DMS53 (cell line): ENCODE results near the gene KISS1.
A peak's percentile ranks its signal among the peaks of the same experiment; 100 is the strongest.

ENCODE experiments used
- DNase-seq: peaks from one replicate; lab custom pipeline; 2025; lab: John Stamatoyannopoulos, UW

Gene KISS1

DNA sequence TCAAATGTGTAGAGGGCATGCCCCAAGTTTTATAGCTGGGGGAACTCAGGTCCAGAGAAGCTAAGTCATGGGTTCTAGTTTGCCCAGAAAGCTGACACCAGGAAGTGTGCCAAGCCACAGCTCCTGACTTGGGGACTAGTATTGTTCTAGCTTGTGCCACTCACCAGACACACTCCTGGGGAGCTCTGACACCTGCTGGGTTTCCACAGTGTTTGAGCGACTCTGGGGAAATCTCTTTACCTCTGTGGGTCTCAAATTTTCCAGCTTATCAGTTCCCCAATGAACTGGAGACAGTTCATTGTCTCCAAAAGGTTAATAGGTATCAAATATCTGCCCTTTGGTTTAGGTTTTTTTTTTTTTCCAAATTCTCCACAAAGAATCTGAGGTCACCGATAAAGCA is 4.2 kb downstream of the KISS1 start:
- DNase-seq: no peak

DNA sequence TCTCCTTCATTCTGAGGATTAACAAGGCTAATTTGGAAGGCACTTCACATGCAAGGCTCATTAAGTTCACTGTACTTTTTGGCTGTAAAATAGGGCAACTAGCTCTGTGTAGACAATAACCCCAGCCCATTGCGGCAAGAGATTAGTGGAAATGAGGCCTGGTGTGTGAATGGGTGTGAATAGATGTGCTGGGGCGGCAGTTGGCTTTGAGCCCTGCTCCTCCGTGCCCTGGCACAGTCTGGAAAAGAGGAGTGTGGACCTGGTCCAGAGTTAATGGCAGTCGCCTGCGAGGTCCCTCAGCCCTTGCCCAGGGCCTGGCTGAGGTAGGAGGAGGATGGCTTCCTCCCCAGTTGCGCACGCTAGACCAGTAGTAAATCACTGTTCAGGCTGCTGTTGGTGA is 4.8 kb downstream of the KISS1 start:
- no peak for DNase-seq

GRCh38 chr1:204190212-204191211 is 5.8 kb downstream of the KISS1 start:
- peak; percentile 73 for DNase-seq

DNA sequence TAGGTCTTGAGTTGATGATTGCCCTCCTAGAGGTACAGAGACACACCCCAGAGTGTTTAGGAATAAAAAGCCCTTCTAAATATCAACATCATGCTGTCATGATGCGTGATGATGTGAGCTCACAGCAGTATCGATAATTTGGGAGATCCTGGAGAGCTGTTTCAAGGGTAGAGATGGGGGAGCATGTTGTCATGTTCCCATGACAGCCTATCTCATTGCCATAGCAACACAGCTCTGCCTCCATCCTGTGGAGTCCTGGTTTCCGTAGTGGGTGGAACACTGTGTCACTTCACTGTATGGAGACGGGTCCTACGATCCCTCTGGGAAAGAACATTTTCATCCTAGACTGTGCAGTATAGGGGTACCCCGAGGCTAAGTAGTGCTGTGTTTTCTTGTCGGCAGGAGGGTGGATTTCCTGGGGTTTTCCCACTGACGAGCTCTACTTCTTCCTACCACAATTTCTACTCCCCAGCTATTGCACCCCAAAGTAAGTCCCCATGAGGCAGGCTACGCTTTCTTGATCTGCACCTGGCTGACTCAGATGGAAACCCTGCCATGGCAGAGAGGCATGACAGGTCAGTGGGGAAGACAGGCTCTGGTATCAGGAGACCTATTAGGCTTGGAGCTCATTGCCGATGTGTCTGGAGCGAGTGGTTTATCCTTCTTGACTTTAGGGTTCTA is 7.2 kb downstream of the KISS1 start:
- peak; percentile 22 for DNase-seq

GRCh38 chr1:204186597-204186996 is 9.7 kb downstream of the KISS1 start:
- DNase-seq: no peak

GRCh38 chr1:204181116-204181515 is 15.2 kb downstream of the KISS1 start:
- no peak for DNase-seq

DNA sequence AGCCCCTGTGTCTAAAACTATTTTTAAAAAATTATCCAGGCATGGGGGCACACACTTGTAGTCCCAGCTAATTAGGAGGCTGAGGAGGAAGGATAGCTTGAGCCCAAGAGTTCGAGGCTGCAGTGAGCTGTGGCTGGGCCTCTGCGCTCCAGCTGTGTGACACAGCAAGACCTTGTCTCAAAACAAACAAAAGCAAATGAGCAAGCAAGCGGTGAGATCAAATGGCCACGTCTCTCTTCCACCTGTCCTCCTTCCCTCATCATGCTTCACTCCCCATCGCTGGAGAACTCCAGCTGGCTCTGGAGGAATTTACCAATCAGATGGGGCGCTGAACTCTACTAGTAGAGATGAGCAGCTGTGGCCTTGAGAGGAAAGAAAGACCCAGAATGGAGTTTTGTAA is 16.2 kb downstream of the KISS1 start:
- peak; percentile 95 for DNase-seq

- DNase-seq: peak; percentile 21
These were observed 17.6 kb downstream of the KISS1 start for GRCh38 chr1:204178487-204179281.

- peak; percentile 39 for DNase-seq
These were observed 19.2 kb downstream of the KISS1 start for GRCh38 chr1:204177133-204177532.

DNA sequence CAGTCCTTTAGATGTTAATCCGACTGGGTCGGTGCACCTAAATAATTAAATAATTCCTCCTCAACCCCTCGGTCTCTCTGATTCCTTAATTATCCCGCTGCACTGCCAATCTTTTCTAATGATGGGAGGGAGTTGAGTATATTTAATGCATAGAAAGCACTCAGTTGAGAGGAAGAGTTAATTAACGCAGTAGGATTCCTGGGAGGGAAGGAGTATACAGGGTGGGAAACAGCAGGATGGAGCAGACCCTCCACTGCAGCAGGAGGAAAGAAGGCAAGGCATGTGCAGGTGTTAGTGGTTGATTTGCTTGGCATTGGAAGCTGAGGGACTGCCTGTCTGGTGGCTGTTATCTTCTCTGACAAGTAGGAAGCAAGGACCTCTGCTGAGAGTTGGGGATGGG is 20.2 kb downstream of the KISS1 start:
- DNase-seq: no peak

GRCh38 chr1:204174958-204175357 is 21.3 kb downstream of the KISS1 start:
- no peak for DNase-seq

GRCh38 chr1:204172404-204173029 is 23.8 kb downstream of the KISS1 start:
- DNase-seq: no peak

DNA sequence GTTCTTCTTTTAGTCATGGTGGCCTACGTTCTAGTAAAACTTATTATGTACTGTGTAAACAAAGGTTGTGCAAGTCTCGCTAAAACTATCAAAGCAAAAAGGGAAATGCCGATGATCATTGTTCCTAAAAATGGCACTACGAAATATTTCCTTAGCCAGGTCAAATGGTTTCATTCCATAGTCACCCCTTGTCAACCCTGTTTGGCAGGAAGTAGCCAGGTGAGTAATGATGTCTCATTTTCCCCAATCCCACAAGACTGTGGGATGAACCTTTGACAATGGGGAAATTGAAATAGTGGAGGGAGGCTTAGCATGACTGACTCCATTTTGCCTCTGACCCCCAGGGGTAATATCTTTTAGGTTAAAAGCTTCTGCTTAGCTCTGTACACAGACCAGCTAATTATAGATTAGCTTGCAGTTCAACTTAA is 24.5 kb downstream of the KISS1 start:
- DNase-seq: peak; percentile 53

- no peak for DNase-seq
These were observed 25.7 kb downstream of the KISS1 start for GRCh38 chr1:204170494-204171155.

DNA sequence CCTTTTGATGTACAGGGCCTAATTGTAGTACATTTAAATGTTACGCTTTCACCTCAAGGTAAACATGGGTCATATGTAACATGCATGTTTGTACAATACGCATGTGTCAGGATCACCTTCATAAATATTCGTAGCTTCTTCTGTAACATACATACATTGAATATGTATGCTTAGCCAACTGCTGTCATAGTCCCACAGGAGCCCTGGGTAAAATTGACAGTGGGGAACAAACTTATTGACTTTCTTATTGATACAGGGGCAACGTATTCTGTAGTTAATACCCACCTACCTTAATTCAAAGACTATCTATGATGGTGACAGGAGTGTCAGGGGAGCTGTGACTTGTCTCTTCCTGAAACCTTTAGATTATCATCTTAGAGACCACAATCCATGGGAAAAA is 26.4 kb downstream of the KISS1 start:
- DNase-seq: peak; percentile 45

DNA sequence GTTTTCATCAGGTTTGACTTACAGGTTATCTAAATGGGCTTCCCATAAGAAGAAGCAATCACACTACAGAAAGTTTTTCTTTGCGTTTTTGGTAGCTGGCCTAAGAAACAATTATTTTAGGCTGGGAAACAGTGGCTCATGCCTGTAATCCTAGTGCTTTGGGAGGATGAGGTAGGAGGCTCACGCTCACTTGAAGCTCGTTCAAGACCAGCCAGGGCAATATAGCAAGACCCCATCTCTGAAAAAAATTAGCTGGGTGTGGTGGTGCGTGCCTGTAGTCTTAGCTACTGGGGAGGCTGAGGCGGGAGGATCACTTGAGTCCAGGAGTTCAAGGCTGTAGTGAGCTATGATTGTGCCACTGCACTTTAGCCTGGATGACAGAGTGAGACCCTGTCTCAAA is 28.6 kb downstream of the KISS1 start:
- DNase-seq: no peak

DNA sequence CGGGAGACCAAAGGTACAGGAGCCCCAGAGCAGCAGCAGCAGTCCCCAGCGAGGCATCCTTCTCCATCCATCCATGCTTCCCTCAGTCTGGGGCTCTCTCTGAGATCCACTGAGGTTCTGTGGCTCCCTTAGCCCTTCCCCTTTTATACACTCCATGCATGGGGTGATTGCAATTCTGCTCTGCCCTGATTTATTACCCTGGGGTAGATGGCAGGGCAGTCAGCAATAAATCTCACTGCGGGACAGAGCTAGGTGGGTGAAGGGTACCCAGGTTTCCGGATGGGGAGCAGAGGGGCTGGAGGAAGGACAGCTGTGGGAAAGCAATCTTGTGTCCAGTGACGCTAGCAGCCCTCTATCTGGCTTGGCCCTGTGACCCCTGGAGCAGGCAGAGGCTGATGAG is 30.1 kb downstream of the KISS1 start, which contains the start of gene REN:
TSS of gene REN (minus strand) at position 119 of the 400 bp plus-strand sequence. CDS start at position 75, 44 bp downstream.
- DNase-seq: no peak

DNA sequence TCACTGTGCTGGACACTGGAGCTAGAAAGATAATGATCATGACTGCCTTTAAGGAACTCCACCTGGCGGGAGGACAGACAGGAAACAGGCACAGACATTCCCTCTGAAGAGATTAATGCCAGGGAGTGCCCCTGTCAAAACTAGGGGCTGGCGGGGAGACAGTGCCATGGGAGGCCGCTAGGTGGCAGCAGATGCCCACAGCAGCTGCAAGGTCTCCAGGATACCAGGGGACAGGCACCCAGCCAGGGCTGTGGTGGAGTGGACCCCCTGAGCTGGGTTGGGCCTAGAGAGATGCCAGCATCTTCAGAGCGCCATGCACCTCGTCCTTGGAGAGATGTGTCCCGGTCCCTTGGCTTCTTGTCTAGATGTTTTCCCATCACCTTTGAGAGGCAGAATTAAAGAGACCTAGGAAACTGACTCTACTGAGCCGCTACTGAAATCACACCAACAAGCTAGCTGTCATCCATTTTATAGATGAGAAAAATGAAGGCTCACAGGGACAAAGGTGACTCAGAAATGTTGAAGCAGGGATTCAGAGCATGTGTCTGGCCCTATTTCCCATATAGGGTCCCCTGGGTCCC is 33.7 kb downstream of the KISS1 start:
- peak; percentile 93 for DNase-seq

GRCh38 chr1:204161609-204162493 is 34.4 kb downstream of the KISS1 start:
- no peak for DNase-seq

DNA sequence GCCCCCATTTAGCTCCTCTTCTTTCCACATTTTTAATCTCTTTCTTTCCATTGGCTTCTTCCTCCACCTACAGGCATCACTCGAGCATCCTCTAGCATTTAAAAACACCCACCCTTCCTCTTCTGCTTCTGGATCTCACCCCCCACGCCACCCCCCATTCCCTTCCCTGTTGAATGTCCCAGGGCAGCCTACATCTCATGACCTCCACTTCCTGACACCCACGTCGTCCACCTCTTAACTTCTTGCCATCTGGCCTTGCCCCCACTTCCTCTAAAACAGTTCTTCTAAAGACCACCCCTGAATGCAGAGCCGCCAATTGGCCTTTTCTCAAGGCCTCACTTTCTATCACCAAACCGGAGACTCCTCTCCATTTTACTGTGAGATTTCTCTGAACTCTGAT is 38.3 kb downstream of the KISS1 start:
- DNase-seq: no peak
